GM18505 (cell line): ENCODE measurements around the gene LPP.

Experiments used
- ATAC-seq: cut with Tn5 transposase; IDR thresholded peaks from one replicate; pipeline ENCODE4 v1.9.1; 2021; ENCODE audit not compliant: unreplicated experiment
- POLR2A ChIP-seq: IDR thresholded peaks from 4 replicates; pipeline ENCODE4 v1.6.1; 2011; ENCODE audit warnings: borderline replicate concordance; ENCODE audit not compliant: insufficient read depth, insufficient read length; ENCODE audit errors: extremely low read depth

LPP gene

GRCh38 chr3:188212308-188212969 is 58.5 kb downstream of the LPP start:
- TF ChIP-seq POLR2A: no peak
- no peak for ATAC-seq

- TF ChIP-seq POLR2A: no peak
- no peak for ATAC-seq
Observed at GRCh38 chr3:188214442-188214841, 60.5 kb downstream of the LPP start.

GRCh38 chr3:188215129-188215528 is 61.2 kb downstream of the LPP start:
- no peak for TF ChIP-seq POLR2A
- no peak for ATAC-seq

DNA sequence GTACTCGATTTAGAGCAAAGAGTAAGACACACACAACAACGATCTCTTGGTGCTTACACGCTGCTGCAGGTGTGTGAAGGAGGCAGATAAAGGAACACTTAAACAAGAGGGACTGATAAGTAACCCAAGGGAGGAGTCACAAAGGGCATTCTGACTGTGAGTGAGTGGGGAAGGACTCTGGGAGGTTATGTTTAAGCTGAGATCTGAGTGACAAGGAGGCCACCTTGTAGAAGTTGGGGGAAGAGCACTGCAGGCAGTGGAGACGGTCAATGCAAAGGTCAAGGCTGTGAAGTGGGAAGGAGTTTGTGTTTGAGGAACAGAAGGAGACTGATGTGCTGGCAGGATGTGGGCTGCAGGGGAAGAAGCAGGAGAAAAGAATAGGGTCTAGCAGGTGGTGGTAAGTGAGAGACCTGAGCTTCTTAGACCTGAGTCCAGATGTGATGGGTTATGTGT is 63.1 kb downstream of the LPP start:
- ATAC-seq: no peak
- no peak for TF ChIP-seq POLR2A

GRCh38 chr3:188217726-188218125 is 63.8 kb downstream of the LPP start:
- no peak for ATAC-seq
- TF ChIP-seq POLR2A: no peak

- TF ChIP-seq POLR2A: no peak
- ATAC-seq: no peak
Observed at GRCh38 chr3:188218603-188219002, 64.6 kb downstream of the LPP start.

DNA sequence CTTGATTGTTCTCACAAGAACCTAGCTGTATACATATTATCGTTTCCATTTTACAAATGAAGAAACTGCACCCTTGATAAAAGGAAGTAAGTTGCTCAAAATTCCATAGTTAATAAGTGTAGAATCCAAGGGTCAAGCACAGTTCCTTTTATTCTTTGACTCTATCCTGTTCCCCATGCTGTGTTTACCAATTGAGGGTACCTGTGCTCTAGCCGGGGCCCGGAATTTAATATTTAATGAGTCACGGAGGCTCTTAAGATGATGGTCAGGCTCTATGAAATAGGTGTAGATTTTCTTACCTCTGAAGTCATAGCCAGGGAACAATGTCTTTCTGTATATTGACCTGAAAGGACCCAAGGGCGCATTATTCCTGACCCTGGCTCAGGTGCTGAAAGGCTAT is 65.2 kb downstream of the LPP start:
- TF ChIP-seq POLR2A: no peak
- ATAC-seq: no peak

DNA sequence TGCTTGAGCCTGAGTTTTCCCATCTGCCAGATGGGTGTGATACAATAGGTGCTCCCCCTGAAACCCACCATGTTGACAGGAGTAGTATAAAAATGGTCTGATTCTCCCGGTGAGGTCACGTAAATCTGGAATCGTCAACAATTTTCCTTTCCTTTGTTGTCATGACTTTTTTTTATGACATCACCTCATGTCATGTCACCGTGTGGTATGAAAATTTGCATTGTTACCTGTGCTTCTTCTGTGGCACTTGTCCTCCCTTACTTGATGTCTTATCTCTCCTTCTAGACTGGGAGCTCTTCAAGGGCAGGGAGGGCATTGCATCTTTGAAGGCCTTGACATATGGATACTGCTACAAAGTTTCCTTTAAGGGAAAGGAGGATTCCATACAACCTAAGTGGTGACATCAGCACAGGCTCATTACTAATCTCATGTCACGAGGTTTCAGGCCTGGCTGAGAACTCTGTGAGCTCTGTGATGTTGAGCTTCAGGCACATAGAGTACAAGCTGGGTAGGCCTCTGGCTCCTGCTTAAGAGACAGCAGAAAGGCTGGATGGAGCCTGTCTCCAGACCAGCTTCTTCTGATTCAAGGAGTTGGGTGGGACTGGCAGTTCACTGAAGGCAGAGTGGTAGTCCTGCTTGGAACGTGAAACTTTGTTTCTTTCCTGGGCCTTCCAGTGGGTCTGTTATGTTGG is 66.3 kb downstream of the LPP start:
- no peak for TF ChIP-seq POLR2A
- no peak for ATAC-seq

DNA sequence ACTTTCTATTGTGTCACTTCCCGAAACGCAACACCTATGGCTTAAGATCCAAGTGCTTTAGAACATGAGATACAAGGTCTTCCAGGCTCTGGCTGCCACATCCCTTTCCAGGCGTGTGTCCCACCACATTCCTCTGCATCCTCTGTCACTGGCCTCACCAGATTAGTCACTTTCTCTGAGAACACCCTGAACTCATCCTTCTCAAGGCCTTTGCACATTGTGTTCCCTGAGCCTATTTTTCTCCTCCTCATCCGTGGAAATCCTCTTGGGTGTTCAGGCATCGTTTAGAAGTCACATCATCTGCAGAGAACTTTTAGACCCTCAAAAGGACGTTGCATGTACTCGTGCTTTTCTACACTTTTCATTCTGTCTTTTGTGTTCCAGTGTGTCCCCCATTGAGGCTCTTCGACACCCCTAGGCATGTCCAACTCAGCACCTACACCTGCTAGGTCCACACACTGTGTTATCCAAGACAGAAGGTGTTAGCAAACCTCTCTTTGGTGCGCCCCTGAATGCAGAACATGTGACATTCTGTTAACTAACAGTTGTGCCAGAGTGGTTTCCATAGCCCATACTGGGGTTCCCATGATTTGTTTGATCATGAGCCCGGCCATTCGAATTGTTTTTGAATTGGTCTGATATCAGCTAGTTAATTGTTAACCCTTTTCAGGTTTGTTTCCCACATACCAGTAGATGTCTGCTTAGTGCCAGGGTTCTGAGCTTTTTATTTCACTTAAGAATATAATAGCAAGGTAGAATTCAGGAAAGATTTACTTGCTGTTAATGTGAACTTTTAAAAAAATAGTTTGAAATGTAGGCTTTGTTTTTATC is 67.2 kb downstream of the LPP start:
- no peak for ATAC-seq

GRCh38 chr3:188223936-188224335 is 70.0 kb downstream of the LPP start:
- ATAC-seq: no peak
- TF ChIP-seq POLR2A: no peak

More for the DNA sequence above, 67.2 kb downstream of the LPP start:
- no peak for TF ChIP-seq POLR2A

DNA sequence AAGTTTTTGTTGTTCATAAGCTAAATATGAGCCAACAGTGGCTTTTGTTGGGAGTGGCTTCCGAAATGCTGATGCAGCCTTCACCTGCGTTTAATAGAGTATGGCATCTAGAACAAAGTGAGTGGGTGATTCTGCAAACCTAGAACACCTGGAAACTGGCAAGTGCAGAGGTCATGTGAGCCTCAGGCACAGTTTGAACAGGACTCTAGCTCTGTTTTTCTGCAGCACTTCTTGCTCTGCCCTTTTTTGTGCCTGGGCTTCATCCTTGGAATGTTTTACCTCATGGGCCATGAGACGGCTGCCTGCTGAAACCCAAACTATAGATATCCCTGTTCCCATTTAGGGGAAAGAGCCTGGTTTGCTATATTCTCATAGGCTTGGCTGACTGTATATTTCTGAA is 73.5 kb downstream of the LPP start:
- TF ChIP-seq POLR2A: no peak
- no peak for ATAC-seq

- ATAC-seq: no peak
- TF ChIP-seq POLR2A: no peak
Observed at GRCh38 chr3:188229177-188229576, 75.2 kb downstream of the LPP start.

GRCh38 chr3:188229726-188230125 is 75.8 kb downstream of the LPP start:
- no peak for TF ChIP-seq POLR2A
- no peak for ATAC-seq
